NB4 (cell line): Measurements from ENCODE around the gene CACNG6.

Experiments used
- MYC ChIP-seq: IDR thresholded peaks from 2 replicates; pipeline ENCODE4 v1.6.1; 2011; ENCODE audit warnings: low read depth, low read length
- POLR2A ChIP-seq: IDR thresholded peaks from 2 replicates; pipeline ENCODE4 v1.6.1; 2011; ENCODE audit warnings: mild to moderate bottlenecking; ENCODE audit not compliant: insufficient read length; ENCODE audit errors: extremely low read depth
- TF ChIP-seq, protein P1 (sequence below): IDR thresholded peaks from one replicate; pipeline ENCODE4 v1.5.1; 2012; ENCODE audit warnings: low read depth, low read length
- TF ChIP-seq, protein P2 (sequence below): IDR thresholded peaks from 2 replicates; pipeline ENCODE4 v1.6.1; 2011; ENCODE audit warnings: low read depth, low read length

DNA sequence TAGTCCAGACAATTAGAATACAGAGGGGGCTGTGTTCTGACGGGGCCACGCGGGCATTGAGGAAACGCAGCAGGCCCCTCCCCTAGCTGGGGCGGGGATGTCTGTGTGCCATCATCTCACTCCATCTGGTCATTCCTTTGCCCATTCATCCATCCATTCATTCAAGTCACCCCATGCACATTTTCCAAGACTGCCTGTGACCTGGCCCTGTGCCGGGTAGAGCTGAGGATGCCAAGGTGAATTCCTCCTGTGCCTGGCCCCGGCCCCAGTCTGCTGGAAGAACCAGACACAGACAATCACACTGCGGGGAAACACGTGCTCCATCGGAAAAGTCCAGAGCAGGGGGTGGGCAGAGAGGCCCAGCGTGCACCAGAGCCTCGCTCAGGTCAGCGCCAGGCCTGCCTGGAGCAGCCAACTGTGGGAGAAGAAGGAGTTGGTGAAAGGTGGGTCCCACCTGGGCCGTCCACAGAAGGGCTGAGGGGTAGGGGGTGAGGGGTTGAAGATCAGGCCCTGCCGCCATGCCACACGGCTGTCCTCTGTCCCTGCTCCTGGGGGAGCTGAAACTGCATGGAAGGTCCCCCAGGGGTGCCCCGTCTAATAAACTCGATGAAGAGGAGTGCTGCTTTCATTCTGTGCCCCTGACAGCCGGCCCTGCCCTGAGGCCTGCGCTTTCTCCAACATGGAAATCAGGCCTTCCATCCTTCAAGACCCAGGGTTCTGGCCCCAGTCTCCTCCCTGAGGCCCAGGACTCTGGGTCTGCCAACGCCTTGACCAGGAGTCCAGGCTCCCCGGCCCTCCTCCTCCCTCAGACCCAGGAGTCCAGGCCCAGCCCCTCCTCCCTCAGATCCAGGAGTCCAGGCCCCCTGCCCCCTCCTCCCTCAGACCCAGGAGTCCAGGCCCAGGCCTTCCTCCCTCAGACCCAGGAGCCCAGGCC, 1.6 kb upstream of the CACNG6 start:
- TF ChIP-seq, protein P1, sequence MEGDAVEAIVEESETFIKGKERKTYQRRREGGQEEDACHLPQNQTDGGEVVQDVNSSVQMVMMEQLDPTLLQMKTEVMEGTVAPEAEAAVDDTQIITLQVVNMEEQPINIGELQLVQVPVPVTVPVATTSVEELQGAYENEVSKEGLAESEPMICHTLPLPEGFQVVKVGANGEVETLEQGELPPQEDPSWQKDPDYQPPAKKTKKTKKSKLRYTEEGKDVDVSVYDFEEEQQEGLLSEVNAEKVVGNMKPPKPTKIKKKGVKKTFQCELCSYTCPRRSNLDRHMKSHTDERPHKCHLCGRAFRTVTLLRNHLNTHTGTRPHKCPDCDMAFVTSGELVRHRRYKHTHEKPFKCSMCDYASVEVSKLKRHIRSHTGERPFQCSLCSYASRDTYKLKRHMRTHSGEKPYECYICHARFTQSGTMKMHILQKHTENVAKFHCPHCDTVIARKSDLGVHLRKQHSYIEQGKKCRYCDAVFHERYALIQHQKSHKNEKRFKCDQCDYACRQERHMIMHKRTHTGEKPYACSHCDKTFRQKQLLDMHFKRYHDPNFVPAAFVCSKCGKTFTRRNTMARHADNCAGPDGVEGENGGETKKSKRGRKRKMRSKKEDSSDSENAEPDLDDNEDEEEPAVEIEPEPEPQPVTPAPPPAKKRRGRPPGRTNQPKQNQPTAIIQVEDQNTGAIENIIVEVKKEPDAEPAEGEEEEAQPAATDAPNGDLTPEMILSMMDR = no peak
- TF ChIP-seq POLR2A (no peak), MYC (no peak)
- TF ChIP-seq, protein P2, sequence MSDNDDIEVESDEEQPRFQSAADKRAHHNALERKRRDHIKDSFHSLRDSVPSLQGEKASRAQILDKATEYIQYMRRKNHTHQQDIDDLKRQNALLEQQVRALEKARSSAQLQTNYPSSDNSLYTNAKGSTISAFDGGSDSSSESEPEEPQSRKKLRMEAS = no peak
